HG03175 (cell line): ENCODE results near the gene ST6GALNAC3.
A peak's percentile ranks its signal among the peaks of the same experiment; 100 is the strongest.

Experiments used
- ATAC-seq: cut with Tn5 transposase; IDR thresholded peaks from one replicate; pipeline ENCODE4 v1.9.1; 2021; ENCODE audit warnings: mild to moderate bottlenecking, moderate library complexity; ENCODE audit not compliant: unreplicated experiment

Gene ST6GALNAC3

DNA sequence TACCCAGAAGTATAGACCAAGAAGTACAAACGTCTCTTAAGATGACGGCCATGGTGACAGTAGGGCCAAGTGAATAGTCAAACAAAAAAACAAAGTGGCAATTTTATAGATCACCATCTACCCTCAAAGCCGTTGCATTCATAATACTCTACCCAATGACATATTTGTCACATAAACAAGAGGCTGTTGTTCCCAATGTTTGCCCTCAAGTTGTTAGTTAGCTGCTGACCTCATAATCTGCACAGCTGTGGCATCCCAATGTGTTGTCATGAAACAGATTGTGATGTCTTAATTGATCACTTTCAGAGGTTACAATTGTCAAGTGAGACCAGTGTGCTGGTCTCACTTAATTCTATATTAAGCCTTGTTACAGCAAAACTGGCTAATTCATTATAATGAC, 333.8 kb downstream of the ST6GALNAC3 start:
- no peak for ATAC-seq

- no peak for ATAC-seq
These were observed 336.0 kb downstream of the ST6GALNAC3 start for GRCh38 chr1:76410499-76410898.

- ATAC-seq, result no peak
These were observed 344.0 kb downstream of the ST6GALNAC3 start for GRCh38 chr1:76418531-76418930.

GRCh38 chr1:76419603-76420002, 345.1 kb downstream of the ST6GALNAC3 start:
- no peak for ATAC-seq

- ATAC-seq, result peak; percentile 71
These were observed 350.9 kb downstream of the ST6GALNAC3 start for GRCh38 chr1:76425201-76426145.

- ATAC-seq, result no peak
These were observed 352.1 kb downstream of the ST6GALNAC3 start for GRCh38 chr1:76426606-76427005.

DNA sequence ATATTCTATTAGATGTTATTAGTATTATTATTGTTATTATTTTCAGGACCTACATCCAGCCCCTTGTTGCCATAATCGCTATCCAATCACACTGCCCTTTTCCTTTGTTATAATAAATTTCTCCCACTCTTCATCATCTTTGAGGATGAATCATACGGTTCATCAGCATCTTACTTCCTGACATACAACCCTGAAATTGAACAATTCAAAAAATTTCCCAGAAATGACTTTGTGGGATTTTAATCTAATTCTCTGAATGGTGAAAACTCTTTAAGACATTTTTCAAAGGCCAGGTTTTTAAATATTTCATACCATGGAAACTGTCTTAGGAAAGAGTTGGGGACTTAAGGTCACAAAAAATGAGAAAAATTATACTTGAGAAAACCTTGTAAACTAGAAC, 353.5 kb downstream of the ST6GALNAC3 start:
- no peak for ATAC-seq

DNA sequence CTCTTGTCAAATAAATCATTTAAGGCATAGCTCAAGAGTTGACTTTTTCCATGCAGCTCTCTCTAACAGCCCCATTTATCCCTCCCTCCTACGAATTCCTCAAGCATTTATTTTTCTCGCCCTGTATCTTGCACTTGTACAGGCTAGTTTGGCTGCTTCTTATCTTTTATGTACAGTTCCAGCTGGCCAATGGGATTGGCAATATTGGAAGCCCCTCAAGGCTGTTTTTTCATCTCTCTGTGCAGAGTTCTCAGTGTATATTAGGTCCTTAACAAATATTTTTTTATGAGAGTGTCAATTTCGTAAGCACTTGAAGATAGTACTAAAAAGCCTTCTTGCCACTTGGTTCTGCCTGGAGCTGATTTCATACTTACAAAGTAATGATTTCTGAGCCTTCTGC, 356.0 kb downstream of the ST6GALNAC3 start:
- ATAC-seq, result no peak

DNA sequence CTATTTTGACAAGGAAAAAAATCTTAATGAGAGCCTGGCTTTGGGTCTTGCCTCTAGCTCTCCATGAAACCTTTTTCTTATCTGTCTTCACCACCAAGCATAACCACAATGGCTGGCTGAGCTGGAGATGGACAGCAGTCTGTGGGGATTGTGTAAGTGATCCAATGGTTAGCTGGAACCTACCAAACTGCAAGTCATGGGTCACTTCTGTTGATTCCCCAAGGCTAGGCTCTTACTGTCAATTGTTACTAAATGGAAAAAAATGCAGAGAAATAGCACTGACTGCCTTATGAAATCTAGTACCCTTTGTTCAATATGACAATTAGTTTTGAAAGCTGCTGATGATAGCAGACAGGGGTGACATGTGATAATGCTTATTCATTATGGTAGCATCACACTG, 359.0 kb downstream of the ST6GALNAC3 start:
- no peak for ATAC-seq

DNA sequence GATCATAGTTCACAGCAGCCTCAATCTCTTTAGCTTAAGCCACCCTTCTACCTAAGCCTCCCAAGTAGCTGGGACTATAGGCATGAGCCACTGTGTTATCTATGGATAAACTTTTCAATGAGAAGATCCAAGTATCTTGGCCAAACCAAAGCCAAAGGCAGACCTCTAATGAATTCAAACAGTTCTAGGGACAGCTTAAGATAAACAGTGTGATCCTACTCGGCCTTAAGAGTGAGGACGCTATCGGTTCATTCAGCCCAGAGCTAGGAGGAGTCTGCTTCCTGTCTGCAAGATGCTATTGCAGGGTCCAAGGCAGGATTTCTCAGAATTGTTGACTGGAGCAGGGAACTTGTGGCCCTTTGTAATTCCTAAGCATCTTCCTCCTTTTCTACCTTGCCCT, 368.7 kb downstream of the ST6GALNAC3 start:
- ATAC-seq, result no peak

DNA sequence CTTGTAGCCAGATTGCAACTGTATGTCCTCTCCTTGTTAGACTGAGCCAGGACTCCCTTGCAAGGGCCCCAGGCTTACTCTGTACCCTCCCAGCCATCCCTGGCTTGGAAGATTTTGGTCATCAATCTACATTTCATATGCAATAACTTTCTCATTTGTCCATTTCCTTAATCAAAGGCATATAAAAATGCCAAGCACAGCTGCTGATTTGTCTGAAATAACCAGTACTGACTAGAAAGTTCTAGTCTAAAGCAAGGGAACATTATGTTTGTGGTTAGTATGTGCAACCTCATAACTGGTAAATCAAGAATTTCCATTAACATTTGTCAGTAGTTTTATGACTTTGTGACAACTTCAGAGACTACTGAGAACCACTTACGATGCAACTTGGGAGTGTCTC, 370.2 kb downstream of the ST6GALNAC3 start:
- ATAC-seq, result no peak

DNA sequence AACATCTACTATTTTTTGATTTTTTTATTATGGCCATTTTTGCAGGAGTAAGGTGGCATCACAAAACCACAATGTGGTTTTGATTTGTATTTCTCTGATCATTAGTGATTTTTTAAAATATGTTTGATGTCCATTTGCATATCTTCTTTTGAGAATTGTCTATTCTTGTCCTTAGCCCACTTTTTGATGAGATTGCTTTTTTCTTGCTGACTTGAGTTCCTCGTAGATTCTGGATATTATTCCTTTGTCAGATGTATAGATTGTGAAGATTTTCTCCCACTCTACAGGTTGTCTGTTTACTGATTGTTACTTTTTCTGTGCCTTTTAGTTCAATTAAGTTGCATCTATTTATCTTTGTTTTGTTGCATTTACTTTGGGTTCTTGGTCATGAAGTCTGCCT, 375.7 kb downstream of the ST6GALNAC3 start:
- ATAC-seq, result no peak

DNA sequence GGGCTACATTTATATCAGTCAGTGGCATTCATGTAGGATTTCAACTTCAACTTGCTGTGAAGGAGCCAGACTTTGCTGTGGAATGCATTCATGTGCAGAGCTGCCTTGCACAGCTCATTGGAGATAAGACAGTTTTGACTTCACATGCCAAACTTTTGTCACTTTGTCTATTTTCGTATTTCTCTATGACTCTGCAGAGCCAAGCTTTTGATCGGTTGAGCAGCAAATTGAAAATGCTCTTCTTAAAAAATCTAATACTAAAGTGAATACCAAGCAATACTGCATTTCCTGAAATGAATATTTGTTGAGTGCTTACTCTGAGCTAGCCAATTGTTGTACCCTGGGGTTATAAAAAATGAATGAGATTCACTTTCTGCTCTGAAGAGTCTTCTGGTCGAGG, 388.7 kb downstream of the ST6GALNAC3 start:
- no peak for ATAC-seq

DNA sequence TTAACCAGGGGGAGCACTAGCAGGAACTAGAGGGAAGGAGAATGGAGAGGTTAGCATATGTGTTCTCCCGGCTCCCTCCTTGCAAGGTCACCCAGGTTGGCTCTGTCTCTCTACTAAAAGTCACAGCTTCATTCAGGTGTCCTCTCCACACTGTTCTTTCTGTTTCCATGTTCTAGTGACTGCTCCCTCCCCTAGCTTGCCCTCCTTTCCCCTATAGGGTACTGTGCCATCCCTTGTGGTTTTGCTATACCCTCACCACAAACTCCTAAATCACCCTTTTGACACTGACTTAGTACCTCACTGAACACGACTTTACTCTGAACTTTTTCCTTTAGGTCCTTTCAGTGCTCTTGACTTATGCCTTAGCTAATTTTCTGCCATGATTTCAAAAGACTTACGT, 389.3 kb downstream of the ST6GALNAC3 start:
- ATAC-seq, result no peak

DNA sequence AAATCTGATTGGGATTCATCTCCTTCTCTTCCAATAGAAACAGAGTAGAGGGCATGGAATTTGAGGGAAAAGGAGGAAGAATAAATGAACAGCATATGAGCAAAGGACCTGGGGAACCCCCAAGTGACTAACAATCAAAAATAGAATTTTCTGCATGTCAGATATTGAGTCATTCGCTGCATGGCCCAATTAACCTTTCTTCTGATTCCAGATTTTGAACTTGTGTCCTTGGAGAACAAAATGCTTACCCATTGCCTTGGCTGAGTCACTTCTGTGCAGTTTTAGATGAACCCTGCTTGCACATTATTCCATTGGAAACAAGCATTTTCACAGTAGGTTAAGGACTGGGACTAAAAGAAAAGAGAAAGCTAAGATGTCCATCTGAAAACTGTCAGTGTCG, 390.5 kb downstream of the ST6GALNAC3 start:
- ATAC-seq, result no peak

- no peak for ATAC-seq
These were observed 395.6 kb downstream of the ST6GALNAC3 start for GRCh38 chr1:76470166-76470565.

- no peak for ATAC-seq
These were observed 397.0 kb downstream of the ST6GALNAC3 start for GRCh38 chr1:76471536-76471935.

- no peak for ATAC-seq
These were observed 399.0 kb downstream of the ST6GALNAC3 start for GRCh38 chr1:76473591-76473990.

- no peak for ATAC-seq
These were observed 400.4 kb downstream of the ST6GALNAC3 start for GRCh38 chr1:76474922-76475321.

DNA sequence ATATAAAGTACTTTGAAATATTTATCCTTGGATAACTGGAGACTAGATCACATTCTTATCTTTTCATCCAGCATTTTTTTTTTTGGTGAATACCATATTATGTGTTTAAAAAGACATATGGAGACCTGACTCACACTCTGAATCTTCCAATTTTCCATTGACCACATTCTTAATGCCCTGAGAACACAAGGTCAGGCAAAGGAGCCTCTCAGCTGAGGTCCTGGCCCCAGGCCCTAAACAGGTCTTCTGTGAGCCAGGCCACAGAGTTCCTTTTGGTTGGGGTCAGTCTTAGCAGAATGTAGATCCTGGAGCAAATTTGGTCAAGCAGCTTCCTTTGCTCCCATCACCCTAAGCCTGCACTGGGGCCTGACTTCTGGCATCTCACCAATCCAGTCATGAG, 402.6 kb downstream of the ST6GALNAC3 start:
- no peak for ATAC-seq

DNA sequence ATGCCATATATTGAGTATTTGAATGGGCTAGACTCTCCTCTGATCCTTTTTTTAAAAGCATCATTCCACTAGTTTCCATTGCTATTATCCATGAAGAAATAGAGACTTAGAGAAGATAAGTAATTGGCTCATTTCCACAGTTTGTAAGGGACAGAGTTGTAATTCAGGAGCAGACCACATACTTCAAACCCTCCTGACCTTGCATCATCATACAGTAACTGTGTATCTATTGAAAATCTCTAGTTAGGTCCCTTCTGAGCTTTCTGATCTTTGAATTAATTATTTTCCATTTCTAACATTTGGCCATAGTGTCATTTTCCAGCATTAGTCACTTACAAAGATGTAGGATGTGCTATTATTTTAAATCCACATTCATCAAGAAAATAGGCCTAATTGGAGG, 406.3 kb downstream of the ST6GALNAC3 start:
- ATAC-seq, result no peak

- ATAC-seq, result no peak
These were observed 407.1 kb downstream of the ST6GALNAC3 start for GRCh38 chr1:76481672-76482071.

GRCh38 chr1:76482272-76482671, 407.7 kb downstream of the ST6GALNAC3 start:
- no peak for ATAC-seq
